DND-41 (cell line): ENCODE data around the gene NUDT12.

ENCODE experiments used
- EZH2 ChIP-seq: IDR thresholded peaks from 3 replicates; pipeline ENCODE4 v1.6.1; 2012; ENCODE audit warnings: borderline replicate concordance, low read depth, mild to moderate bottlenecking, moderate library complexity, low read length, inconsistent platforms; ENCODE audit not compliant: severe bottlenecking
- TF ChIP-seq, protein P1 (sequence below): IDR thresholded peaks from 2 replicates; pipeline ENCODE4 v1.5.1; 2012; ENCODE audit warnings: borderline replicate concordance, low read length, moderate library complexity, mild to moderate bottlenecking; ENCODE audit not compliant: poor library complexity, severe bottlenecking; ENCODE audit errors: extremely low read depth

GRCh38 chr5:103607346-103607745 lies 44.8 kb upstream of the NUDT12 start:
- TF ChIP-seq, protein P1, sequence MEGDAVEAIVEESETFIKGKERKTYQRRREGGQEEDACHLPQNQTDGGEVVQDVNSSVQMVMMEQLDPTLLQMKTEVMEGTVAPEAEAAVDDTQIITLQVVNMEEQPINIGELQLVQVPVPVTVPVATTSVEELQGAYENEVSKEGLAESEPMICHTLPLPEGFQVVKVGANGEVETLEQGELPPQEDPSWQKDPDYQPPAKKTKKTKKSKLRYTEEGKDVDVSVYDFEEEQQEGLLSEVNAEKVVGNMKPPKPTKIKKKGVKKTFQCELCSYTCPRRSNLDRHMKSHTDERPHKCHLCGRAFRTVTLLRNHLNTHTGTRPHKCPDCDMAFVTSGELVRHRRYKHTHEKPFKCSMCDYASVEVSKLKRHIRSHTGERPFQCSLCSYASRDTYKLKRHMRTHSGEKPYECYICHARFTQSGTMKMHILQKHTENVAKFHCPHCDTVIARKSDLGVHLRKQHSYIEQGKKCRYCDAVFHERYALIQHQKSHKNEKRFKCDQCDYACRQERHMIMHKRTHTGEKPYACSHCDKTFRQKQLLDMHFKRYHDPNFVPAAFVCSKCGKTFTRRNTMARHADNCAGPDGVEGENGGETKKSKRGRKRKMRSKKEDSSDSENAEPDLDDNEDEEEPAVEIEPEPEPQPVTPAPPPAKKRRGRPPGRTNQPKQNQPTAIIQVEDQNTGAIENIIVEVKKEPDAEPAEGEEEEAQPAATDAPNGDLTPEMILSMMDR = no peak
- TF ChIP-seq EZH2 = no peak
